K562 (cell line): ENCODE data around the gene RIMS3. TPM values are rescaled to one million over a fixed set of nuclear protein-coding genes. Genes with fewer than 3 reads are reported as not detected.

ENCODE experiments used
- BHLHE40 ChIP-seq: IDR thresholded peaks from 2 replicates; pipeline ENCODE4 v1.6.1; 2011; ENCODE audit warnings: low read length, improper control_type of control experiment
- CHD4 ChIP-seq: fragments of 200-600 bp; sonication (generic); IDR thresholded peaks from 3 replicates; pipeline ENCODE4 v1.6.1; 2012; ENCODE audit warnings: low read depth, mild to moderate bottlenecking, mixed read lengths, low read length, inconsistent platforms; ENCODE audit not compliant: insufficient read depth, insufficient replicate concordance, poor library complexity, severe bottlenecking
- DACH1 ChIP-seq: fragments of 450-650 bp; IDR thresholded peaks from 2 replicates; pipeline ENCODE4 v1.6.1; 2018; ENCODE audit not compliant: partially characterized antibody
- MTF1 ChIP-seq: fragments of 250-450 bp; sonication (Bioruptor Pico); IDR thresholded peaks from 2 replicates; pipeline ENCODE4 v1.9.0; 2021; ENCODE audit warnings: moderate library complexity, mild to moderate bottlenecking, inconsistent platforms, borderline replicate concordance
- POLR3A ChIP-seq: IDR thresholded peaks from 2 replicates; pipeline ENCODE4 v1.6.1; 2011; ENCODE audit warnings: borderline replicate concordance, mild to moderate bottlenecking, moderate library complexity; ENCODE audit not compliant: insufficient read length, insufficient read depth; ENCODE audit errors: extremely low read depth
- PTTG1 ChIP-seq: fragments of 450-650 bp; IDR thresholded peaks from 2 replicates; pipeline ENCODE4 v1.6.1; 2016; ENCODE audit warnings: low read depth, mild to moderate bottlenecking, missing genetic modification characterization, missing compliant biosample characterization
- SAFB2 ChIP-seq: fragments of 200-400 bp; formaldehyde crosslinking; IDR thresholded peaks from 2 replicates; pipeline ENCODE4 v1.6.1; 2018; ENCODE audit warnings: borderline replicate concordance, low read length, low read depth, moderate library complexity; ENCODE audit not compliant: severe bottlenecking
- SETDB1 ChIP-seq: IDR thresholded peaks from one replicate; pipeline ENCODE4 v1.6.1; 2012; ENCODE audit warnings: low read length, control low read depth, inconsistent platforms
- SIN3B ChIP-seq: fragments of 450-650 bp; IDR thresholded peaks from 2 replicates; pipeline ENCODE4 v1.6.1; 2017; ENCODE audit warnings: low read depth, mild to moderate bottlenecking, moderate library complexity
- SP1 ChIP-seq: sonication (generic); formaldehyde crosslinking; IDR thresholded peaks from 2 replicates; pipeline ENCODE4 v1.8.1; 2022; ENCODE audit warnings: mild to moderate bottlenecking, missing genetic modification reagents
- SRSF9 ChIP-seq: fragments of 200-400 bp; formaldehyde crosslinking; IDR thresholded peaks from 2 replicates; pipeline ENCODE4 v1.6.1; 2017; ENCODE audit warnings: low read depth, low read length, borderline replicate concordance
- TRIM25 ChIP-seq: fragments of 450-650 bp; IDR thresholded peaks from 2 replicates; pipeline ENCODE4 v1.7.0; 2016; ENCODE audit warnings: borderline replicate concordance
- ZBTB5 ChIP-seq: fragments of 450-650 bp; IDR thresholded peaks from 2 replicates; pipeline ENCODE4 v1.6.1; 2017; ENCODE audit warnings: antibody characterized with exemption
- ZNF133 ChIP-seq: fragments of 250-450 bp; sonication (Bioruptor Pico); IDR thresholded peaks from 2 replicates; pipeline ENCODE4 v1.4.0; 2020; ENCODE audit warnings: mild to moderate bottlenecking
- ZNF23 ChIP-seq: fragments of 250-450 bp; sonication (Bioruptor Pico); IDR thresholded peaks from 2 replicates; pipeline ENCODE4 v1.4.0; 2020; ENCODE audit warnings: mild to moderate bottlenecking
- ZNF707 ChIP-seq: fragments of 250-450 bp; sonication (Bioruptor Pico); conservative IDR thresholded peaks from 2 replicates; pipeline ENCODE4 v1.8.0; 2022; ENCODE audit warnings: inconsistent platforms, mild to moderate bottlenecking, moderate library complexity
- ZNF780A ChIP-seq: fragments of 250-450 bp; sonication (Bioruptor Pico); IDR thresholded peaks from 2 replicates; pipeline ENCODE4 v1.5.0; 2021; ENCODE audit warnings: mild to moderate bottlenecking
- ZNF79 ChIP-seq: fragments of 250-450 bp; sonication (Bioruptor Pico); IDR thresholded peaks from 2 replicates; pipeline ENCODE4 v1.4.0; 2020; ENCODE audit warnings: low read depth, mild to moderate bottlenecking, moderate library complexity
- polyA plus RNA-seq, 8 experiments: library from polyadenylated mRNA; depleted of rRNA in 4 of 8; stranded (reverse) in 5 of 8; unstranded in 3 of 8; fragments of >200 nt; fragmentation: Nextera tagmentation in 2 of 8; fragmentation: Illumina TruSeq in 1 of 8; extraction: Ambion mirVana in 2 of 8; extraction: Trizol in 1 of 8; gene quantifications; 2 replicates each; pipeline versions ENCODE4 v1.2.1 to v1.2.3, GENCODE V29; 2011 to 2014; ENCODE audit warnings: inconsistent platforms in 1 of 8, missing spikeins in 1 of 8
- total RNA-seq, 7 experiments: library from RNA; depleted of rRNA in 6 of 7; stranded (reverse); fragments of >200 nt in 6 of 7; fragmentation: Illumina TruSeq in 2 of 7; extraction: Trizol in 2 of 7; gene quantifications; 2 replicates each; pipeline versions ENCODE4 v1.2.1 to v1.2.3, GENCODE V29; 2011 to 2021; ENCODE audit warnings: low replicate concordance in 1 of 7
- TF ChIP-seq, protein P1 (sequence below): IDR thresholded peaks from 2 replicates; pipeline ENCODE4 v1.6.1; 2014; ENCODE audit warnings: antibody characterized with exemption
- TF ChIP-seq, protein P2 (sequence below): fragments of 250-450 bp; sonication (Bioruptor Pico); IDR thresholded peaks from 2 replicates; pipeline ENCODE4 v1.5.0; 2020; ENCODE audit warnings: mild to moderate bottlenecking, borderline replicate concordance

Gene RIMS3
- total and polyA plus RNA-seq, 9 of the 15 experiments (the other 6 are each of a cell fraction or from before 2014, with no cell fraction given) = 0.06 to 1.2 (median 0.59) TPM

DNA sequence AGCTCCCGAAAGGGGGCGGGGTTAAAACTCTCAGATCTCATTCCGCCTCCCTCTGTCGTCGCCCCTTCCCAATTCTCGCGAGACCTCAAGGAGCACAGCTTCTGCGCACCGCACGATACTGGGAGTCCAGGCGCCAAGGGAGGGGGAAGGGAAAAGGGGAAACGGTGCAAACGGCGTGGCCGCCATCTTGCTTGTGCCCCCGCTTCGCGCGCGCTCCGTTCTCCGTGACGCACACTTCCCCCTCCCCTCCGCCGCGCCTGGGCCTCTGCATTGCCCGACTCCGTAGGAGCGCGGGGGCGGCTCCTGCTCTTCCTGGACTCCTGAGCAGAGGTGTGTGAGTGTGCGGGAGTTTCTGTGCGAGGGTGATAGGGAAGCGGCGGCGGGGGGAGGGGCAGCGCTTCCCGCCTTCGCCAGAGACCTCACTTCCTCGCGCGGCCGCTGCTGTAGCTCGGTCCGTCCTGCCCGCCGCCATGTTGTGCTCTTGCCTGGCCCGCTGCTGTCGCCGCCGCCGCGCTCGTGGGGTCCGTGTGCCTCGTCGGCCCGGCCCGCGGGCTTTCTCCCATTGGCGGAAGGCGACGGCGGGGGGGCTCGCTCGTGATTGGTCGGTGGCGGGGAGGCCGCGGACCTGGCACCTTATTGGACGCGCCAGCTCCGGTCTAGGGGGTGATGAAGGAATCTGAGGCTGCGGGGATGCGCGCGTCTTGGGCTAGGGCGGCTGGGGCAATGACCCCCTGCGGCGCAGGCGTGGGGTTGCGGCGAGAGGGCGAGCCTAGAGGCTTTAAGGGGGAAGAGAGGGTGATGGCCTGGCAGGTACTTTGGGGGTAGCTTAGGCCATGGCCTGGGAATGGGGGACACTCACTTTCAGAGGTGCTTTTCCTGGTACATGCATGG lies 26.3 kb upstream of the RIMS3 start, which contains the start of gene NFYC (continued):
- no peak for TF ChIP-seq ZNF133
- TF ChIP-seq SRSF9 = no peak
- no peak for TF ChIP-seq SETDB1
- TF ChIP-seq ZNF79 = no peak
- TF ChIP-seq CHD4 = no peak
- TF ChIP-seq TRIM25 = peak; percentile 58; the same call in 1 of the 2 replicates
- peak; percentile 62; the same call in 1 of the 2 replicates for TF ChIP-seq SIN3B
- TF ChIP-seq ZNF23 (CRISPR knock-in tag) = no peak
- no peak for TF ChIP-seq ZNF707 (CRISPR knock-in tag)
- TF ChIP-seq DACH1 = no peak
- TF ChIP-seq PTTG1 = no peak
- peak; percentile 91 for TF ChIP-seq SP1
- TF ChIP-seq, protein P1, sequence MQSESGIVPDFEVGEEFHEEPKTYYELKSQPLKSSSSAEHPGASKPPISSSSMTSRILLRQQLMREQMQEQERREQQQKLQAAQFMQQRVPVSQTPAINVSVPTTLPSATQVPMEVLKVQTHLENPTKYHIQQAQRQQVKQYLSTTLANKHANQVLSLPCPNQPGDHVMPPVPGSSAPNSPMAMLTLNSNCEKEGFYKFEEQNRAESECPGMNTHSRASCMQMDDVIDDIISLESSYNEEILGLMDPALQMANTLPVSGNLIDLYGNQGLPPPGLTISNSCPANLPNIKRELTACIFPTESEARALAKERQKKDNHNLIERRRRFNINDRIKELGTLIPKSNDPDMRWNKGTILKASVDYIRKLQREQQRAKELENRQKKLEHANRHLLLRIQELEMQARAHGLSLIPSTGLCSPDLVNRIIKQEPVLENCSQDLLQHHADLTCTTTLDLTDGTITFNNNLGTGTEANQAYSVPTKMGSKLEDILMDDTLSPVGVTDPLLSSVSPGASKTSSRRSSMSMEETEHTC = peak; percentile 24; the same call in 1 of the 2 replicates
- no peak for TF ChIP-seq ZNF780A (CRISPR knock-in tag)
- TF ChIP-seq MTF1 (CRISPR knock-in tag) = peak; percentile 66; the same call in 1 of the 2 replicates
- TF ChIP-seq POLR3A = no peak
- no peak for TF ChIP-seq SAFB2
- TF ChIP-seq, protein P2, sequence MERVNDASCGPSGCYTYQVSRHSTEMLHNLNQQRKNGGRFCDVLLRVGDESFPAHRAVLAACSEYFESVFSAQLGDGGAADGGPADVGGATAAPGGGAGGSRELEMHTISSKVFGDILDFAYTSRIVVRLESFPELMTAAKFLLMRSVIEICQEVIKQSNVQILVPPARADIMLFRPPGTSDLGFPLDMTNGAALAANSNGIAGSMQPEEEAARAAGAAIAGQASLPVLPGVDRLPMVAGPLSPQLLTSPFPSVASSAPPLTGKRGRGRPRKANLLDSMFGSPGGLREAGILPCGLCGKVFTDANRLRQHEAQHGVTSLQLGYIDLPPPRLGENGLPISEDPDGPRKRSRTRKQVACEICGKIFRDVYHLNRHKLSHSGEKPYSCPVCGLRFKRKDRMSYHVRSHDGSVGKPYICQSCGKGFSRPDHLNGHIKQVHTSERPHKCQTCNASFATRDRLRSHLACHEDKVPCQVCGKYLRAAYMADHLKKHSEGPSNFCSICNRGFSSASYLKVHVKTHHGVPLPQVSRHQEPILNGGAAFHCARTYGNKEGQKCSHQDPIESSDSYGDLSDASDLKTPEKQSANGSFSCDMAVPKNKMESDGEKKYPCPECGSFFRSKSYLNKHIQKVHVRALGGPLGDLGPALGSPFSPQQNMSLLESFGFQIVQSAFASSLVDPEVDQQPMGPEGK (CRISPR knock-in tag) = no peak
- TF ChIP-seq ZBTB5 = no peak
- peak; percentile 82 for TF ChIP-seq BHLHE40
